HEK293 (cell line): ENCODE measurements around the gene FAM229A.

Experiments used
- CTCF ChIA-PET: fragments of 350-600 bp; formaldehyde crosslinking; extraction: SDS; loops from one replicate; lab custom pipeline; 2021; ENCODE audit warnings: antibody characterized with exemption; lab: Yijun Ruan, JAX
- POLR2A ChIA-PET: fragments of 300-600 bp; formaldehyde crosslinking; extraction: SDS; loops from one replicate; lab custom pipeline; 2020; ENCODE audit warnings: antibody characterized with exemption, inconsistent platforms; lab: Yijun Ruan, JAX
- H3K27ac ChIP-seq: fragments of 200-500 bp; sonication (Bioruptor generic); 2 replicates; pipeline ENCODE4 v1.5.1; 2014; ENCODE audit warnings: low read depth, low read length, control low read depth, inconsistent platforms; ENCODE audit errors: extremely low read depth
- H3K36me3 ChIP-seq, 2 experiments: fragments of 200-500 bp in 1 of 2; sonication (Bioruptor generic) in 1 of 2; 1 replicate in 1 of 2; 2 replicates in 1 of 2; pipeline ENCODE4 v1.5.1; 2014 to 2017; ENCODE audit warnings: inconsistent platforms in 2 of 2, low read length in 2 of 2; ENCODE audit not compliant: control insufficient read depth in 2 of 2, insufficient read depth in 1 of 2
- H3K4me1 ChIP-seq: fragments of 200-500 bp; sonication (Bioruptor generic); 2 replicates; pipeline ENCODE4 v1.5.1; 2014; ENCODE audit warnings: mild to moderate bottlenecking, low read length, inconsistent platforms; ENCODE audit not compliant: control insufficient read depth, insufficient read depth
- H3K4me3 ChIP-seq: 2 replicates; pipeline ENCODE4 v1.5.1; 2011; ENCODE audit warnings: low read depth, mild to moderate bottlenecking, control low read depth, low read length, moderate library complexity
- H3K9me3 ChIP-seq: fragments of 200-500 bp; sonication (Bioruptor generic); 2 replicates; pipeline ENCODE4 v1.5.1; 2014; ENCODE audit warnings: low read depth, low read length, inconsistent platforms; ENCODE audit not compliant: control insufficient read depth, insufficient read depth
- BCL6B ChIP-seq: fragments of 450-650 bp; formaldehyde crosslinking; IDR thresholded peaks from 2 replicates; pipeline ENCODE4 v1.5.1; 2017; ENCODE audit warnings: missing biosample characterization, missing genetic modification characterization
- GLIS1 ChIP-seq: fragments of 450-650 bp; formaldehyde crosslinking; IDR thresholded peaks from 2 replicates; pipeline ENCODE4 v1.5.1; 2016; ENCODE audit warnings: missing biosample characterization, missing genetic modification characterization
- GLIS2 ChIP-seq: fragments of 450-650 bp; formaldehyde crosslinking; IDR thresholded peaks from 2 replicates; pipeline ENCODE4 v1.5.1; 2016; ENCODE audit warnings: missing biosample characterization, missing genetic modification characterization
- KLF1 ChIP-seq: fragments of 450-650 bp; formaldehyde crosslinking; IDR thresholded peaks from 2 replicates; pipeline ENCODE4 v1.5.1; 2016; ENCODE audit warnings: missing biosample characterization, missing genetic modification characterization
- KLF9 ChIP-seq: fragments of 450-650 bp; formaldehyde crosslinking; IDR thresholded peaks from 2 replicates; pipeline ENCODE4 v1.5.1; 2016; ENCODE audit warnings: missing biosample characterization, missing genetic modification characterization, low read depth
- MEIS1 ChIP-seq: sonication (generic); formaldehyde crosslinking; IDR thresholded peaks from 2 replicates; pipeline ENCODE4 v1.8.1; 2022; ENCODE audit warnings: missing genetic modification reagents, mild to moderate bottlenecking, borderline replicate concordance
- PATZ1 ChIP-seq: fragments of 450-650 bp; formaldehyde crosslinking; IDR thresholded peaks from 2 replicates; pipeline ENCODE4 v1.5.1; 2016; ENCODE audit warnings: missing biosample characterization, missing genetic modification characterization
- SP2 ChIP-seq: fragments of 450-650 bp; formaldehyde crosslinking; IDR thresholded peaks from 2 replicates; pipeline ENCODE4 v1.5.1; 2016; ENCODE audit warnings: missing biosample characterization, missing genetic modification characterization
- SP3 ChIP-seq: fragments of 450-650 bp; formaldehyde crosslinking; IDR thresholded peaks from 2 replicates; pipeline ENCODE4 v1.5.1; 2016; ENCODE audit warnings: missing biosample characterization, missing genetic modification characterization
- ZBTB11 ChIP-seq: fragments of 450-650 bp; formaldehyde crosslinking; conservative IDR thresholded peaks from 2 replicates; pipeline ENCODE4 v1.5.1; 2016; ENCODE audit warnings: low read depth, missing biosample characterization, missing genetic modification characterization
- ZIC2 ChIP-seq: fragments of 450-650 bp; formaldehyde crosslinking; IDR thresholded peaks from 2 replicates; pipeline ENCODE4 v1.5.1; 2016; ENCODE audit warnings: missing biosample characterization, missing genetic modification characterization
- ZNF174 ChIP-seq: fragments of 450-650 bp; formaldehyde crosslinking; IDR thresholded peaks from 2 replicates; pipeline ENCODE4 v1.5.0; 2017; ENCODE audit warnings: missing biosample characterization, mild to moderate bottlenecking, missing genetic modification characterization
- ZNF184 ChIP-seq: fragments of 450-650 bp; IDR thresholded peaks from 2 replicates; pipeline ENCODE4 v1.5.1; 2018; ENCODE audit warnings: missing biosample characterization, mild to moderate bottlenecking, missing genetic modification characterization
- ZNF211 ChIP-seq: fragments of 450-650 bp; formaldehyde crosslinking; IDR thresholded peaks from 2 replicates; pipeline ENCODE4 v1.5.1; 2016; ENCODE audit warnings: low read depth, missing biosample characterization, missing genetic modification characterization
- ZNF239 ChIP-seq: fragments of 450-650 bp; formaldehyde crosslinking; IDR thresholded peaks from 2 replicates; pipeline ENCODE4 v1.5.1; 2016; ENCODE audit warnings: missing biosample characterization, missing genetic modification characterization
- ZNF302 ChIP-seq: fragments of 450-650 bp; formaldehyde crosslinking; IDR thresholded peaks from 2 replicates; pipeline ENCODE4 v1.5.1; 2016; ENCODE audit warnings: missing biosample characterization, missing genetic modification characterization, low read depth
- ZNF391 ChIP-seq: fragments of 450-650 bp; formaldehyde crosslinking; IDR thresholded peaks from 2 replicates; pipeline ENCODE4 v1.5.1; 2016; ENCODE audit warnings: low read depth, missing biosample characterization, missing genetic modification characterization, borderline replicate concordance
- ZNF561 ChIP-seq: fragments of 450-650 bp; IDR thresholded peaks from 2 replicates; pipeline ENCODE4 v1.5.1; 2018; ENCODE audit warnings: missing biosample characterization, missing genetic modification characterization, borderline replicate concordance
- ZNF571 ChIP-seq: fragments of 450-650 bp; formaldehyde crosslinking; IDR thresholded peaks from 2 replicates; pipeline ENCODE4 v1.5.0; 2017; ENCODE audit warnings: missing biosample characterization, missing genetic modification characterization
- ZNF624 ChIP-seq: fragments of 450-650 bp; formaldehyde crosslinking; IDR thresholded peaks from 2 replicates; pipeline ENCODE4 v1.5.1; 2017; ENCODE audit warnings: missing biosample characterization, missing genetic modification characterization
- ZNF626 ChIP-seq: fragments of 450-650 bp; sonication (Bioruptor Pico); formaldehyde crosslinking; IDR thresholded peaks from 2 replicates; pipeline ENCODE4 v1.5.1; 2018; ENCODE audit warnings: missing biosample characterization, missing genetic modification characterization, inconsistent platforms
- ZNF692 ChIP-seq: fragments of 450-650 bp; formaldehyde crosslinking; IDR thresholded peaks from 2 replicates; pipeline ENCODE4 v1.5.1; 2016; ENCODE audit warnings: missing biosample characterization, missing genetic modification characterization

FAM229A gene

GRCh38 chr1:32336963-32337675 is 25.2 kb downstream of the FAM229A start (continued):
- TF ChIP-seq SP2 (tag by site-specific recombination) (0 out of 2 replicates have a peak, but pooled peaks have one; percentile 10), KLF1 (tag by site-specific recombination) (0 out of 2 replicates have a peak, but pooled peaks have one; percentile 36)
- TF ChIP-seq, all 188 proteins: peak for 5

GRCh38 chr1:32336591-32336932 is 25.7 kb downstream of the FAM229A start:
- POLR2A ChIA-PET: interaction anchor here (0.6 to 5.8 kb wide), 40 partner anchors 9 to 548 kb away, joined by 3 to 100 read pairs (median 5); partner anchors contain the start of genes BSDC1, CCDC28B, FAM229A and HDAC1
- TF ChIP-seq ZNF692: no peak
- 0 out of 2 replicates have a peak, but pooled peaks have one; percentile 3 for TF ChIP-seq GLIS1 (tag by site-specific recombination)
- TF ChIP-seq PATZ1 (tag by site-specific recombination): peak; percentile 7; the same call in 1 of the 2 replicates
- TF ChIP-seq GLIS2 (tag by site-specific recombination): peak; percentile 25; the same call in 1 of the 2 replicates
- CTCF ChIA-PET: interaction anchor here (0.6 to 0.8 kb wide), 2 partner anchors 37 to 941 kb away, joined by 4 read pairs; no protein-coding TSS in a partner anchor
- Histone ChIP-seq H3K4me1 (no peaks in the 10 kb centered on the region), H3K9me3 (no peaks in the 10 kb centered on the region), H3K4me3 (no peak overlapping the region), H3K27ac (no peak overlapping the region), H3K36me3 (peaks cover 0 to 35% of the 10 kb centered on the region in 2 experiments; a peak in 1 of 3 replicates)

GRCh38 chr1:32335790-32336590 is 26.3 kb downstream of the FAM229A start, which contains the start of gene MARCKSL1:
Gene MARCKSL1 (minus strand): TSS chr1:32336233. CDS start chr1:32336033, 200 bp downstream.
- POLR2A ChIA-PET: interaction anchor here (0.5 to 5.8 kb wide), 45 partner anchors 8 to 547 kb away, joined by 3 to 100 read pairs (median 5); partner anchors contain the start of genes BSDC1, CCDC28B, FAM229A and HDAC1
- Histone ChIP-seq H3K27ac (peak within 1 kb of the TSS; percentile 76; the same call in 1 of the 2 replicates), H3K4me3 (peak within 1 kb of the TSS; percentile 84), H3K36me3 (peaks cover 0 to 41% of the 10 kb centered on the region in 2 experiments; a peak in 1 of 3 replicates), H3K4me1 (no peaks in the 10 kb centered on the region), H3K9me3 (no peaks in the 10 kb centered on the region)
- CTCF ChIA-PET: interaction anchor here (0.7 to 1.3 kb wide), 3 partner anchors 36 to 120 kb away, joined by 3 to 4 read pairs (median 4); no protein-coding TSS in a partner anchor
- TF ChIP-seq ZNF211 (tag by site-specific recombination): no peak
- TF ChIP-seq ZNF626 (tag by site-specific recombination): no peak
- no peak for TF ChIP-seq ZNF239 (tag by site-specific recombination)
- no peak for TF ChIP-seq ZNF184 (tag by site-specific recombination)
- no peak for TF ChIP-seq BCL6B (tag by site-specific recombination)
- TF ChIP-seq ZNF391 (tag by site-specific recombination): no peak
- peak; percentile 69 for TF ChIP-seq SP3 (tag by site-specific recombination)
- TF ChIP-seq KLF9 (tag by site-specific recombination): 0 out of 2 replicates have a peak, but pooled peaks have one; percentile 29
- TF ChIP-seq ZNF561 (tag by site-specific recombination): no peak; the same call in 1 of the 2 replicates
- TF ChIP-seq ZNF302 (tag by site-specific recombination): no peak
- TF ChIP-seq ZIC2 (tag by site-specific recombination): peak; percentile 45
- TF ChIP-seq ZBTB11 (tag by site-specific recombination): no peak
- TF ChIP-seq ZNF624 (tag by site-specific recombination): no peak
- no peak for TF ChIP-seq MEIS1 (CRISPR knock-in tag)
- no peak for TF ChIP-seq ZNF571
- no peak for TF ChIP-seq ZNF174 (tag by site-specific recombination)
